CD4-positive, alpha-beta T cell treated with Interleukin-1 beta for 1 hour (primary cell): Measurements from ENCODE around the gene IRF7.
"Not testable (repeated sequence)": the region's sequence is repeated elsewhere in the genome, so short reads cannot be mapped to it uniquely, and the experiment has no call there.

ENCODE experiments used
- DNase-seq, 2 donors: peaks; one replicate each; pipeline ENCODE4 v3.0.0-alpha.2; 2020 to 2022

The IRF7 gene

GRCh38 chr11:615504-616319, at the start of gene IRF7:
TSS of gene IRF7 (minus strand) at chr11:615950. CDS start at chr11:615364, 586 bp downstream.
- peak; percentile 87 to 92 for DNase-seq

- DNase-seq: no peak
These were observed 49.4 kb upstream of the IRF7 start for GRCh38 chr11:665062-665703.

DNA sequence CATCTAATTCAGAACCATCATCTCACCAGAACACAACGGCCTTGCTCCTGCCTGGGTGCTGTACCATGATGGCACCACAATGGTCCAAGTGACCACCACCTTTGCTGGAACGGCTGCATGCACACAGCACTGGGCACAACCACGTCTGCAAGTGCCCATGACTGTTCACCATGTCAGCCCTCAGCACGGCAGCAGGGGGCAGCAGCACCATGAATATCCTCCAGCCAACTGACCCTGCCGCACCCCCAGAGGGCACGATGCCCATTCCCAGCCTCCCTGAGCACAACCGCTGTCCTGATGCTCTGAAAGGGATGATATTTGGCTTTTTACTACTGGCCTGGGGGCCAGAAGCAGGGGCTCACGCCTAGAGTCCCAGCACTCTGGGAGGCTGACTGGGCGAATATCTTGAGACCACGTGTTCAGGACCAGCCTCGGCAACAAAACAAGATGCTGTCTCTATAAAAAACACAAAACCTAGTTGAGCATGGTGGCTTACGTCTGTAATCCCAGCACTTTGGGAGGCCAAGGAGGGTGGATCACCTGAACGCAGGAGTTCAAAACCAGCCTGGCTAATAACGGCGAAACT, 47.0 kb upstream of the IRF7 start:
- DNase-seq: peak; percentile 43 to 56

- no peak for DNase-seq
These were observed 45.1 kb upstream of the IRF7 start for GRCh38 chr11:660681-661444.

DNA sequence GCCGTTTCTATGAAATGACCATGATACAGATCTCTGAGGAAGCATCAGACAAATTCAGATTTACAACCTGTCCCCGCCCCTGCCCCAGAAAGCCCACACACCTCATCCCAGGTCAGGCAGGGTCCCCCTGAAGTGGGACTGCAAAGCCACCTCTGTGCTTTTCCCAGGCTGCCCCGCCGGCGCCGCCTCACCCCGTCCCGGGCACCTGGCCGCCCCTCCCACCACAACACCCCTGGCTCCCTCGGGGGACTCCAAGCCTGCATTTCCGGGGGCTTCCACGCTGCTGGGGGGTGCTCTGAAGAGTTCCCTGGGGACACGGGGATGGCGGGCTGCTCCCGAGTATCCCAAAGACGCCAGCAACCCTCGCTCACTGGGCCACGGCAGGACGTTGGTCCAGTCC, 44.5 kb upstream of the IRF7 start:
- no peak for DNase-seq

DNA sequence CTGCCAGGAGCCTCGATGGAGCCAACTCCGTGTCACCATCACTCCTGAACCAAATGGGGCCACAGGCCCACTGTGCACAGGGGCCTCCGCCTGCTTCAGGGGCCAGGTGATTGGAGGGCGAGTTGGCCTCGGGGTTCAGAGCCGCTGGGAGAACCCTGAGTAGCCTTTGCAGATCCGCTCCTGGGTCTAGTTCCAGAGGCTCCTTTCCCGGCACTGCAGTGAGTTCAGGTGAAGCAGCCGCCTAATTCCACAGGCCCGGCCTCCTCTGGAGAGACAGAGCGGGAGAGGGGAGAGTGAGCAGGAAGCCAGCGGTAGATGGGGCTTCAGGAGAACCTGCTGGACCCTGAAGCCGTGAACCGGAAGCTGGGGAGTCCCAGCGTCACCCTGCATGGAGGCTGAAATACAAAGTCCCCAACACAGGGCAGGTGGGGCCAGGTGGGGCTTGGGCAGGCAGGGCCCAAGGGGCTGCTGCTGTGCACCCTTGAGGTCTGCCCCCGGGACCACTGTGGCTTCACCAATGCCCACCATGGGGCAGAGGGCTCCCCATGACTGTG, 43.9 kb upstream of the IRF7 start:
- no peak for DNase-seq

DNA sequence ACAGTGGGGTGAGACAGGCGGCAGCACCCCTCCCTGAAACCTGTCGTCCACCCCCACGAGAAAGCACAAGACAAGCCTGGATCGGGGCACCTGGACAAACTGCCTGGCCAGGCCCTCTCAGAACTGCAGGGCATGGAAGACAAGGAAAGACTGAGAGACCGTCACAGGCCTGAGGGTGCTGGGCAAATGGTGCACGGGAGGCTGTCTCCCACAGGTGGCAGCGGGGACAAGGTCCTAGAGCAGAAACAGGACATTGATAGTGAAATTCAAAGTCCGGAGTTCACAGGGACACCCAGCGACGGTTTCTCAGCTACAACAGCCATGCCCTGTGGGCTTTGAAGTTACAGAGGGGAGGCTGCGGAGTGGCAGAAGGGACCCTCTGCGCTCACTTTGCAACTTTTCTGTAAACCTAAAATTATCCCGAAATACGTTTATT, 42.0 kb upstream of the IRF7 start:
- no peak for DNase-seq

DNA sequence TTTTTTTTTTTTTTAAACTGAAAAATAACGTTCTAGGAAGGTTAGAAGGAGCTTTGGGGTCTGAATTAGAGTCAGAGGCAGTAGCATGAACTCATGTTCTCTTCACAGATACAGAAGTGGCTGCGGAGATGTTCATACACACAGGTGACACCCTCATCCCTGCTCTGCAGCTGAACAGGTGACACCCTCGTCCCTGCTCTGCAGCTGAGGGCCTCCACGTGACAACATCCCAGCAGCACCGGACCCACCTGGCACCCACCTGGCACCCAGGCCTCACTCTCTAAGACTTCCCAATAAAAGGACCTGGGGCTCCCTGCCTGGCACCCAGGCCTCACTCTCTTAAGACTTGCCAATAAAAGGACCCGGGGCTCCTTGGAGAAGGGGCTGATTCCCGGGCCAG, 41.1 kb upstream of the IRF7 start:
- no peak for DNase-seq

DNA sequence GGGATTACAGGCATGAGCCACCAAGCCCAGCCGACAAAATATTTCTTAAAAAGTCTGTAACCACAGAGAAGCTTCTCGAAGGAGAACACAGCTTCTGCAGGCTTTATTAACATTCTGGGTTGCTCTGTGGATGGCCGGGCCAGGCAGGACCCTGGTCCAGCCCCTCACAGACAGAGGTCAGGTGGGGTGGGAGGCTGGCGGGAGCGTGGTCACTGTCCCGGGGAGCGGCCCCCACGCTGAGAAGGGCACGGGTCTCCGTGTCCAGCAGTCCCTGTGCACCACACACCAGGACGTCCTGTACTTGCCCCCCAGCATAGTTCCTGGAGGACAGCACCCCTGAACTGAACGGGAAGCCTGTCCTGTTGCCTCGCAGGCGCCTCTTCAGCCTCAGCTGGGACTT, 40.7 kb upstream of the IRF7 start:
- no peak for DNase-seq

DNA sequence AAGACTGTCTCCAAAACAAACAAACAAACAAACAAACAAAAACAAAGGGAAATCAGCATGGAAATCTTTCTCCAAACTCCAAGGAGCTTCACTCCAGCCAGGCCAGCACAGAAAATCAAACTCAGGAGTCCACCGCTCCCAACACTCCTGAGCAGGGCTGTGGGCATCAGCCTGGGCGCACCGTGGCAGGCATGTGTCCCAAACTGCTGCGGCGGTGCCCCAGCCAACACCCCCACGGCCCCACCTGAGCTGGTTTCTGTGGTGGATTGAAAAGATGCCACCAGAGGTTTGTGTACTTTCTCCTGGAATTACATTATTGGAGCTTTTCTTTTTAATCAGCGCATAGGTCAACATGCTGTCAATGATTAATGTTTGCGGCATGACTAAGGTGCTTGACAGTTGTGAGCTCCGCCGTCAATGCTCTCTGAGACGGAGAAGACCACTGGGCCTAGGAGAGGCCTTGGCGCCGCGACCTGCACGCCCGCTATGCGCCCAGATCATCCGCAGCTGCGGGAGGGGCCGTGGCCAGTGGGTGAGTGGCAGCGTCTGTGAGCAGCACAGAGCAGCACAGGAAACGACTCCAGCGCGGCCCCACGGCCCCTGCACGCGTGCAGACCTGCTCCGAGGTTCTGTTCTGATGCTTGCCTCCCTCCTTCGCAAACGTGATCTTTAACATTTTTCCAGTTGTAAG, 39.4 kb upstream of the IRF7 start:
- DNase-seq: no peak

DNA sequence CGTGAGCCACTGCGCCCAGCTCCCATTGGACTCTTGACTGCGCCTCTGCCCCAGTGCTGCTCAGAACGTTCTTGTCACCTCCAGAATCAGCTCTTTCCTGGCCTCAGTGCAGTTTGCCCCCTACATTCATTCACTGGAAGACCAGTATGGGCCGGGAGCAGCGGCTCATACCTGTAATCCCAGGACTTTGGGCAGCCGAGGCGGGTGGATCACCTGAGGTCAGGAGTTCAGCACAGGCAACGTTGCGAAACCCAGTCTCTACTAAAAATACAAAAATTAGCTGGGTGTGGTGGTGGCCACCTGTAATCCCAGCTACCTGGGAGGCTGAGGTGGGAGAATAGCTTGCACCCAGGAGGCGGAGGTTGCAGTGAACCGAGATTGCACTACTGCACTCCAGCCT, 38.7 kb upstream of the IRF7 start:
- not testable (repeated sequence) for DNase-seq

- DNase-seq: no peak
These were observed 38.1 kb upstream of the IRF7 start for GRCh38 chr11:653837-654236.

GRCh38 chr11:653136-653535, 37.4 kb upstream of the IRF7 start:
- DNase-seq: peak in 1 of 2 donors; percentile 16

DNA sequence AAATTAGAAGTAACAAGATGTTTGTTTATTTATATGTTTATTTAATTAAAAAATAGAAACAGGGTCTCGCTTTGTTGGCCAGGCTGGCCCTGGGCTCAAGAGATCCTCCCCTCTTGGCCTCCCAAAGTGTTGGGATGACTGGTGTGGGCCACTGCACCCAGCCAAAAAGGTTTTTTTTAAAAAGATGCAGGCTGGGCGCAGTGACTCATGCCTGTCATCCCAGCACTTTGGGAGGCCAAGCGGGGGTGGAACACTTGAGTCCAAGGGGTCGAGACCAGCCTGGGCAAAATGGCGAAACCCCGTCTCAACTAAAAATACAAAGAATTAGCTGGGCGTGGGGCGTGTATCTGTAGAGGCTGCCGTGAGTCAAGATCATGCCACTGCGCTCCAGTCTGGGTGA, 34.7 kb upstream of the IRF7 start:
- no peak for DNase-seq

DNA sequence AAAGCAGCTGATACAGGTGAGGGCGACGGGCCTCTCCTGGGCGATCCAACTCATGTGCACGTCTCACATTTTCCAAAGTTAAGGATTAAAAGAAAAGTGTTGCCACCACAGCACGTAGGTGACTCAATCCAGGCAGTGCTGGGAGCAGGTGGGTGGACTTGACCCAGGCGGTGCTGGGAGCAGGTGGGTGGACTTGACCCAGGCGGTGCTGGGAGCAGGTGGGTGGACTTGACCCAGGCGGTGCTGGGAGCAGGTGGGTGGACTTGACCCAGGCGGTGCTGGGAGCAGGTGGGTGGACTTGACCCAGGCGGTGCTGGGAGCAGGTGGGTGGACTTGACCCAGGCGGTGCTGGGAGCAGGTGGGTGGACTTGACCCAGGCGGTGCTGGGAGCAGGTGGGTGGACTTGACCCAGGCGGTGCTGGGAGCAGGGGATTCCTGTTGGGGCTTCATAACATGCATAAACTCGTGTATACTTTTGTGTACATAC, 32.0 kb upstream of the IRF7 start:
- not testable (repeated sequence) for DNase-seq

GRCh38 chr11:646214-646613, 30.5 kb upstream of the IRF7 start:
- no peak for DNase-seq

GRCh38 chr11:645536-645935, 29.8 kb upstream of the IRF7 start:
- no peak for DNase-seq

- DNase-seq: no peak
These were observed 28.3 kb upstream of the IRF7 start for GRCh38 chr11:643849-644738.

DNA sequence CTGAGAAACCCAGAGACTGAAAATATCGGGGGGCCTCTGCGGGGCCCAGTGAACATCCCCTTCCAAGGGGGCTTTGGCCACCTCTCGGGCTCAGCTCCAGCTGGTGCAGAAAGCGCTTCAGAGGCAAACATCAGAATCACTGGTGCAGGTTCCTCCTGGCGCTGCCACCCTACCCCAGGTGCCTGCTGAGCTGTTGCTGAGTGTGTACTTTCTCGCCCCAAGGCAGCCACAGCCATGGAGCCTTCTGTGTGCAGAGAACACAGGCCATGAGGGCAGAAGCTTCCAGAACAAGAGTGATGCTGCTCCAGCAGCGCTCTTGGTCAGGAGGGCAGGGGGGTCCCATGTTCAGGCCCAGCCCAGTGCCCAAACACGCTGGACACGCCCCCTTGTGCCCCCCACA, 27.6 kb upstream of the IRF7 start:
- DNase-seq: no peak

DNA sequence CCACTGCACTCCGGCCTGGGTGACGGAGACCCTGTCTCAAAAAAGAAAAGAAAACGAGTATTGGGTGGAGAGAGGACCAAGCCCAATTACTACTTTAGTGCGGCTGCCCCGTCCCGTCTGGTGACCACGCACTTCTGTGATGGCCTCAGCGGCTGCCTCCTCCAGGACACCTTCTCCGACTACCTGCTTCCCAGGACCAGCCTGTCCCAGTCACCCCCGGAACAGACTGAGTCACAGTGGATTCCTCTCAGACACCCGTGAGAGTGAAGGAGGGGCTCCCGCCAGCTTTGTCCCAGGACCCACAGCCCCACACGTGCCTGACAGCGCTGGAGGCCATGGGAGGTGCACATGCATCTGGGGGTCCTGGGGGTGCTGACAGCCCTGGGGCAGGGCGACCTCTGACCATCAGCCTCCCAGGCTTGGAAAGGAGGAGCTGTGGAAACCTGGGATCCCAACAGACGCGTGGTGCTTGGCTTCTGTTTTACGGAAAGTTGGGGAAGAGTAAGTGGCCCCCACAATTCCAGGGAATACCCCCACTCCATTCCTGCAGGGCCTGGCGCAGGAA, 26.1 kb upstream of the IRF7 start:
- no peak for DNase-seq
